NCI-H128 (cell line): ENCODE data around the gene ANKRD45.
"Not testable (repeated sequence)": the region's sequence is repeated elsewhere in the genome, so short reads cannot be mapped to it uniquely, and the experiment has no call there.

Source experiments
- DNase-seq: peaks from one replicate; lab custom pipeline; 2025; ENCODE audit not compliant: unreplicated experiment; lab: John Stamatoyannopoulos, UW

Gene ANKRD45

DNA sequence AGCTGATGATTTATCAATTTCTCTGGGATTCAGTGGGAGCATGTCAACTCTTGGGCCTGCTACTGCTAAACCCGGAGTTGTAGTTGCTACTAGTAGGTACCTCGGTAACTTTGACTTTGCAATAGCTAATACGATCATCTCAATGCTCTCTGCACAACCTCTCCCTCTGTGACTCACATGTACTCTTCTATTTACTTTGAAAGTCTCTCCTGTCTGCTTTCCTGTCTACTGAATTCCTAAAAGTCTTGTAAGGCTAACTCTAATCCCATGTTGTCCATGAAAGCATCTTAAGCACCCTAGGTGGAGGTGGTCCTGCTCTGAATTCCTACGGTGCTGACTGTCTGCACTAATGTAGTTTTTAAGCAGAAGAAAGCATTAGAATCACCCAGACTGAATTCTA, 96.1 kb downstream of the ANKRD45 start:
- no peak for DNase-seq

DNA sequence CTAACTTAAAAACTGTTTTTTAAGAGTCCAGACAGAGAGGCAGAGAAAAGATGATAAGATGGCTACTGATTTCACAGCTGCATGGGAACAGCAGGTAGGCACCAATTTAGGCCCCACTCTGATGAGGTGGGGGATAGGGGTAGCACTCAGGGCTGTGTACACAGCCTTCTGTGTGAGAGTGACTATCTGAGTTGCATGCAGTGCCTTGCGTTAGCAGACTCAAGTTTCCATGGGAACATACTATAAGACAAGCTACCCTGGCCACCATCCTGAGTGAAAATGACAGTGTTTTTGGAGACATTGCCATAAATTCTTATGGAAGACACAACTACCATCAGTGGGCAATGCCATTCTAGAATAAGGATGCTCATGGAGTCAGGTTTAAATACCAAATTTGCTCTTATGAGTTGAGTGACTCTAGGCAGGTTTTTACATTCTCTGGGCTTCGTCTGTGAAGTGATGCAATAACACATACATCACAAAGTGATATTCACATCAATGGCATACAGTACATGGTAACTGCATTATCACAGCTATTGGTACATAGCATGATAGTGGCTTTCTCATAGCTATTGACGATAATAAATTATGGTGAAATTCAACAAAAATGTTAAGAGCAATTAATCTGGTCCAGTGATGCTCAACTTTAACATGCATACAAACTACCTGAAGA, 97.3 kb downstream of the ANKRD45 start:
- no peak for DNase-seq

GRCh38 chr1:173570370-173571007, 99.2 kb downstream of the ANKRD45 start:
- no peak for DNase-seq

DNA sequence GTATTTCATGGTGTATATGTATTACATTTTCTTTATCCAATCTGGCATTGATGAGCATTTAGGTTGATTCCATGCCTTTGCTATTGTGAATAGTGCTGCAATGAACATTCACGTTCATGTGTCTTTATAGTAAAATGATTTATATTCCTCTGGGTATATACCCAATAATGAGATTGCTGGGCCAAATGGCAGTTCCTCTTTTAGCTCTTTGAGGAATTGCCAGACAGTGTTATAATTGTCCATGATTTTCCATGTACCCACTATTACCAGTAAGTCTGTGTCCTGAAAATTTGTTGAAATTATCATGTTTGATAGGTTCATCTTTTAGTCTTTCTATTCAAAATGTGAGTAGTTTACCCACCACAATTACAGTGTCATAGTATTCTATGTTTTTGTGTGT, 101.2 kb downstream of the ANKRD45 start:
- DNase-seq: no peak

GRCh38 chr1:173563846-173564245, 105.8 kb downstream of the ANKRD45 start:
- not testable (repeated sequence) for DNase-seq

DNA sequence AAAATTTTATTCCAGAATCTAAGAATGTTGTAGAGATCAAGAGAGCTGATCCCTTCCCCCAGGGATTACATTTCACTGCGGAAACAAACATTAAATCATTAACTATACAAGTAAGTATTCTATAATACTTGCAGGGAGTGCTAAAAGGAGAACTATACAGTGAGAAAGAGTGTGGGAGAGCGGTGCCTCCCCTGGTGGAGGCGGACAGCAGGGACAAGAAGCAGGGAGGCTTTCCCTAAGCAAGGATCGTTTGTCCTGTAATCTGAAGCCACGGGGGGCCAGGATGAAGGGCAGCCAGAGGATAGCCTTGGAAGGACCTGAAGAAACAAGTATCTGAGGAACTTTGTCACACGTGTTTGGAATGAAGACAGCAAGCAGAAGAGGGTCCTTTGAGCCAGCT, 106.8 kb downstream of the ANKRD45 start:
- DNase-seq: no peak

- DNase-seq: no peak
Observed at GRCh38 chr1:173561263-173561662, 108.4 kb downstream of the ANKRD45 start.

- no peak for DNase-seq
Observed at GRCh38 chr1:173560285-173560880, 109.3 kb downstream of the ANKRD45 start.
